Measurements from ENCODE around the gene FGD6.

FGD6 gene

GRCh38 chr12:95191060-95191696, 26.1 kb downstream of the FGD6 start:
- no peak for TF ChIP-seq CTCF (conservative IDR thresholded peaks at IDR 0.05; ENCODE audit: low read depth, low read length)
- DNase-seq (ENCODE audit: low read depth): no peak
- no peak overlapping the region for H3K4me3 ChIP-seq (ENCODE audit: low read depth, low read length)

- no peak overlapping the region for H3K4me3 ChIP-seq (ENCODE audit: low read depth, low read length)
- no peak for DNase-seq (ENCODE audit: low read depth)
- no peak for TF ChIP-seq CTCF (conservative IDR thresholded peaks at IDR 0.05; ENCODE audit: low read depth, low read length)
Observed at GRCh38 chr12:95187865-95188415, 29.3 kb downstream of the FGD6 start.

GRCh38 chr12:95185854-95186253, 31.4 kb downstream of the FGD6 start:
- DNase-seq (ENCODE audit: low read depth): no peak
- H3K4me3 ChIP-seq (ENCODE audit: low read depth, low read length): no peak overlapping the region

GRCh38 chr12:95185072-95185471, 32.2 kb downstream of the FGD6 start:
- no peak overlapping the region for H3K4me3 ChIP-seq (ENCODE audit: low read depth, low read length)
- peak; percentile 48 for DNase-seq (ENCODE audit: low read depth)
- no peak for TF ChIP-seq CTCF (conservative IDR thresholded peaks at IDR 0.05; ENCODE audit: low read depth, low read length)

More at GRCh38 chr12:95185854-95186253, 31.4 kb downstream of the FGD6 start:
- no peak for TF ChIP-seq CTCF (conservative IDR thresholded peaks at IDR 0.05; ENCODE audit: low read depth, low read length)

GRCh38 chr12:95184121-95184520, 33.1 kb downstream of the FGD6 start:
- DNase-seq (ENCODE audit: low read depth): no peak
- no peak overlapping the region for H3K4me3 ChIP-seq (ENCODE audit: low read depth, low read length)
- TF ChIP-seq CTCF (conservative IDR thresholded peaks at IDR 0.05; ENCODE audit: low read depth, low read length): no peak

- TF ChIP-seq CTCF (conservative IDR thresholded peaks at IDR 0.05; ENCODE audit: low read depth, low read length): no peak
- no peak overlapping the region for H3K4me3 ChIP-seq (ENCODE audit: low read depth, low read length)
- peak; percentile 83 for DNase-seq (ENCODE audit: low read depth)
Observed at GRCh38 chr12:95182868-95183415, 34.3 kb downstream of the FGD6 start.

- H3K4me3 ChIP-seq (ENCODE audit: low read depth, low read length): no peak overlapping the region
- no peak for DNase-seq (ENCODE audit: low read depth)
- no peak for TF ChIP-seq CTCF (conservative IDR thresholded peaks at IDR 0.05; ENCODE audit: low read depth, low read length)
Observed at GRCh38 chr12:95181103-95181502, 36.2 kb downstream of the FGD6 start.
